GM18498 (cell line): ENCODE results near the gene ARMC8.
"Not testable (repeated sequence)": the region's sequence is repeated elsewhere in the genome, so short reads cannot be mapped to it uniquely, and the experiment has no call there.

Source experiments
- ATAC-seq: cut with Tn5 transposase; IDR thresholded peaks from one replicate; pipeline ENCODE4 v1.9.1; 2021; ENCODE audit warnings: mild to moderate bottlenecking, moderate library complexity; ENCODE audit not compliant: unreplicated experiment

ARMC8 gene, protein sequence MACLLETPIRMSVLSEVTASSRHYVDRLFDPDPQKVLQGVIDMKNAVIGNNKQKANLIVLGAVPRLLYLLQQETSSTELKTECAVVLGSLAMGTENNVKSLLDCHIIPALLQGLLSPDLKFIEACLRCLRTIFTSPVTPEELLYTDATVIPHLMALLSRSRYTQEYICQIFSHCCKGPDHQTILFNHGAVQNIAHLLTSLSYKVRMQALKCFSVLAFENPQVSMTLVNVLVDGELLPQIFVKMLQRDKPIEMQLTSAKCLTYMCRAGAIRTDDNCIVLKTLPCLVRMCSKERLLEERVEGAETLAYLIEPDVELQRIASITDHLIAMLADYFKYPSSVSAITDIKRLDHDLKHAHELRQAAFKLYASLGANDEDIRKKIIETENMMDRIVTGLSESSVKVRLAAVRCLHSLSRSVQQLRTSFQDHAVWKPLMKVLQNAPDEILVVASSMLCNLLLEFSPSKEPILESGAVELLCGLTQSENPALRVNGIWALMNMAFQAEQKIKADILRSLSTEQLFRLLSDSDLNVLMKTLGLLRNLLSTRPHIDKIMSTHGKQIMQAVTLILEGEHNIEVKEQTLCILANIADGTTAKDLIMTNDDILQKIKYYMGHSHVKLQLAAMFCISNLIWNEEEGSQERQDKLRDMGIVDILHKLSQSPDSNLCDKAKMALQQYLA

GRCh38 chr3:138187296-138188012 lies at the start of gene ARMC8:
Gene ARMC8 (plus strand): TSS chr3:138187301. CDS start chr3:138187555, 254 bp downstream.
- ATAC-seq: peak; percentile 65

DNA sequence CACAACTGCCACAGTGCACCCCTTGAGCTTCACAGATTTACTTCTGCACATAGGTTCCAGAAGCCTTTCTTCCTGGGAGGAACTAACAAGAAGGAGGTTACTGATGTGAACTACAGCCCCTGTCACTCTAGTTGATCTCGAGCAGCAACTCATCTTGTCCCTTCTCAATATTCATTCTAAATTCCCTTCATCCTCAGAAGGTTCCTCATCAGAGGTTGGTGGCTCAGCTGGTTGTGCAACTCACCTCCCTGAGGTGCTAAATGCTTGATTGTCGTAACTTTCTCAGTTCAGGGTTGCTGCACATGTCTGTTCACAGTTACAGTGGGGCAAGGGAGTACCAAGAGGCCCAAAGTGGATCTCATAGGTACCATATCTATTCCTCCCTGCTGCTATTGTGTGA lies 49.2 kb upstream of the ARMC8 start:
- ATAC-seq: no peak

DNA sequence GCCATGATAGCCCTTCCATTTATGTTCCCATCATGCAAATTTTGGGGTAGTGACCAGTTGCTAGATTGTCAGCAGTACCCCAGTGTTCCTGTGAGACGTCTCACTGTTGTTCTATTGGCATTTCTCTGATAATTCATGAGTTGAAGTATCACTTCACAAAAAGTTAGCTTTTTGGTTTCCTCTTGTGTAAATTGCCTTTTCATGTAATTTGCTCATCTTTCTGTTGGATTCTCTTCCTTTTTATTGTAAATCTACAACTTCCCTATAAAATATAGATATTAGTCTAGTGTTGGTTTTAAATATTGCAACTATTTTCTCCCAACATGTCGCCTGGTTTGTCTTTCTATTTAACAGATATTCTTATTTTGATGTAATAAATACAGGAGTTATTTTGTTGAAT lies 47.4 kb upstream of the ARMC8 start:
- ATAC-seq: no peak

DNA sequence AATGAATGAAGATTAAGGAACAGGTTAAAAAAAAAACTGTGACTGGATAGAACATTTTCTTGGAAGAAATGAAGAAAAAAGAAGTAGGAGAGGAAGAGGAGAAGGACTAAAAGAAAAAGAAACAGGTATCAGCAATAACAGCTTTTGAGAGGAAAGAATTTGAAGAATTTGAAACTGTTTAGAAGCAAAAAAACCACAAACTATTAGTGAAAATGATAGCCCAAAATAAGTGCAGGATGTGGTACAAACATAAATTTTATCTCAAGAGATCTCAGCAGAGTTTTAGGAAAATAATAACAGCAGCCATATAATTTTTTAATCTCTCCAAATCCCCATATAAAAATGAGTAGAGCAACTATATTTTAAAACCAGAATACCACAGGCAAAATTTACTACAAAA lies 46.2 kb upstream of the ARMC8 start:
- no peak for ATAC-seq

DNA sequence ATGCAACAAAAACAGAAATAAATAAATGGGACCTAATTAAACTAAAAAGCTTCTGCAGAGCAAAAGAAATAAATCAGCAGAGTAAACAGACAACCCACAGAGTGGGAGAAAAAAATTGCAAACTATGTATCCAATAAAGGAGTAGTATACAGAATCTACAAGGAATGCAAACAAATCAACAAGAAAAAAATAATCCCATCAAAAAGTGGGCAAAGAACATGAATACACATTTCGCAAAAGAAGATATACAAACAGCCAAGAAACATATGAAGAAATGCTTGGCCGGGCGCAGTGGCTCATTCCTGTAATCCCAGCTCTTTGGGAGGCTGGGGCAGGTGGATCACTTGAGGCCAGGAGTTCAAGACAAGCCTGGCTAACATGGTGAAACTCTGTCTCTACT lies 44.9 kb upstream of the ARMC8 start:
- not testable (repeated sequence) for ATAC-seq

GRCh38 chr3:138148503-138148902 lies 38.6 kb upstream of the ARMC8 start:
- no peak for ATAC-seq

GRCh38 chr3:138154534-138154933 lies 32.6 kb upstream of the ARMC8 start:
- ATAC-seq: no peak

- ATAC-seq: no peak
Observed at GRCh38 chr3:138157743-138158142, 29.4 kb upstream of the ARMC8 start.

DNA sequence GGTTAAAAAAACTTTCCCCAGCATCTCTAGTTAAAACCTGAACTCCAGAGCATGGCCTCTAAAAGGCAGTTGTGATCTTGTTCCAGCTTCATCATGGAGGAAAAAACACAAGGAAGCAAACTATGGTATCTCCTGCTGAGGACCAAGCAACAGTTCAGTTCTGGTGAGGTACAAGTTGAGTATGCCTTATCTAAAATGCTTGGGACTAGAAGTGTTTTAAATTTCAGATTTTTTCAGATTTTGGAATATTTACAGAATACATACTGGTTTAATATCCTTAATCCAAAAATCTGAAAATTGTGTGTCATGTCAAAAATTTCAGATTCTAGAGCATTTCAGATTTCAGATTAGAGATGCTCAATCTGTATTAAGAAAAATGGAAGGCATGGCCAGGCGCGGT lies 22.0 kb upstream of the ARMC8 start:
- ATAC-seq: no peak

GRCh38 chr3:138172625-138173024 lies 14.5 kb upstream of the ARMC8 start:
- ATAC-seq: no peak

DNA sequence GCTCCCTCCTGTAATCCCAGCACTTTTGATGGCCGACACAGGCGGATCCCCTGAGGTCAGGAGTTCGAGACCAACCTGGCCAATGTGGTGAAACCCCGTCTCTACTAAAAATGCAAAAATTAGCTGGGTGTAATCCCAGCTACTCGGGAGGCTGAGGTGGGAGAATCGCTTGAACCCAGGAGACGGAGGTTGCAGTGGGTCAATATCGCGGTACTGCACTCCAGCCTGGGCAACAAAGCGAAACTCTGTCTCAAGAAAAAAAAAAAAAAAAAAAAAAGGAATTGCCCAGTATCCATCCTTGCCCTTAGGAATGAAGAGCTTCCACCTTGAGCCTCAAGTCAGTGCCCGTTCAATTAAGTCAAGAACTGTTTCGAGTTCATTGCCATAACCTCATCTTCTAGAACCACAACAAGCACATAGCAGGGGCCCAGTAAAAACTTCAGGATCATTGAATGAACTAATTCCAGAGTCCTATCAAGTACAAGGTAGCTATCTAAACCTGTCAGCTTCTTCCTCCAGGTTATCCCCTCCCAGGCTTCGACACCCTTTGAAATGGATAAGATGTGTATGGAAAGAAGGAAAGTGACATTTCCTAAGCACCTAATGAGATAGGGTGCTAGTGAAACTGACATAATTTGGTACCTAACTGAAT lies 13.2 kb upstream of the ARMC8 start:
- peak; percentile 2 for ATAC-seq

GRCh38 chr3:138174421-138175131 lies 12.5 kb upstream of the ARMC8 start, which contains the start of gene DBR1:
Gene DBR1 (minus strand): TSS chr3:138174921. CDS start chr3:138174795, 126 bp downstream.
- ATAC-seq: peak; percentile 91

- no peak for ATAC-seq
Observed at GRCh38 chr3:138180375-138181029, 6.6 kb upstream of the ARMC8 start.

- ATAC-seq: no peak
Observed at GRCh38 chr3:138184994-138185393, 2.1 kb upstream of the ARMC8 start.

- no peak for ATAC-seq
Observed at GRCh38 chr3:138186221-138186620, 880 bp upstream of the ARMC8 start.

DNA sequence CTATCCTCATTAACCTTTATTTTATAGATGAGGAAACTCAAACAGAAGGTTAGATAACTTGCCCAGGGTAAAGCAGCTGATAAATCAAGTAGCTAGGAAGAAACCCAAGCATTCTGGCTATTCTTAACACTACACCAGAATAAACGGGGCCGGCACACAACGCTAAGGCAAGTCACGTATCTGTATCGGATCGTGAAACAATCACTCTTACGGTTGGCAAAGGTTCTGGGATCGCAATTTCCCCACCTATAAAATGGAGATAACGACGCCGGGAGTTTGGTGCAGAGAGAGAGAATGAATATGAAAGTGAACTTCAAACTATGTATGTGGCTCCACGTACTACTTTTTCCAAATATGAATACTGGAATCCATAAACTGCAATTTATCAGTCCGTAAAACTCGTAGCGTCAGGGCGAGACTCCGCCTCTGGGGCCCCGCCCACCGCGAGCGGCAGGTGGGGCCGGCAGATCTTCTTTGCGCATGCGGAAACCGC lies 252 bp upstream of the ARMC8 start:
- peak; percentile 95 for ATAC-seq

DNA sequence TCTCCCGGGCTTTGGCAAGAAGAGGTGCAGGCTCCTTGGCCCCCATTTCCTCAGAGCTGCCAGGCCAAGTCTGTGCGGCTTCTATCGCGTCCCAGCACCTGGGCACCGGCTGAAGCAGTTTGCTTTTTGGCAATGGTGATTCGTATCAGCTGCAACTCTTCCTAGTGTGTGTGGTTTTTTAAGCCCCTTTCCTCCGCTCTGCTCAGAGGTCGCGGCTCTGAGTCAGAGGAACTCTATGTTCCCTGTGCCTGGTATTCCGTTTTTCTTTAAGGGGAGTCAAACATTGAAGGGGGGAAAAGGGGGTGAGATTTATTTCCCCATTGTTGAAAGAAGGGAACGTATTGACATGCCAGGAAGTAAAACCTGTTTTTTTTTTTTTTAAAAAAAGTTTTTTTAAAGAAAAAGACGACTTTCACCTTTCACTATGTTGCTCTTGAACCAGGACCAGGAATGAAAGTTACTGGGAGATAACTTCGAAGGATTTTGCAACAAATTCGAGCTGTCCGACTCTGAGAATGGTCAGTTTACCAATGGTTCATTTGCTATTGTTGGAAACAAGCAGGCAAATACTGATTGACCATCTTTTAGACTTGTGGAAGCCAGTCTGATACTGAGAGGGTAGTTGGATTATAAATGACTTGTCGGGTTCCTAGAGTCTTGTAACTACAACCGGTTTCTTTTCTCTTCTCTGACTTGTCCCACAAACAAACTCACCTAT lies 1.1 kb downstream of the ARMC8 start:
- no peak for ATAC-seq

DNA sequence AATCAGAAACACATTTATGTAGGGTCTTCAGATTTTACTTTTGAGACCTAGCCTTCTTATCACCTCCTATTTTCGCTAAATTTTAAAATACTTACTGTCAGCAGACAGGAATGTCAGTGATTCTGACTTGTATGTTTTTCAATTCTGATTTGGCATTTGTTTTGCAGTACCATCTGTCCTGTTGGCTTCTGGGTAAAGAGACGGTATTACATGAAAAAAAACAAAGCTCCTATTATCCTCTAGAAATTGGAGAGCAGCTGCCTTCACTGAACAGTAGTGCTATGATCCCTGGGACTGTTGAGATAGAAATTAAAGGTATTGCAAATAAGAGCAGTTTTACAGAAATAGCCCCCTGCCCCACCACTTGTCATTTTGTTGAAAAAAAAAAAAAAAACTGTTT lies 8.4 kb downstream of the ARMC8 start:
- ATAC-seq: no peak

DNA sequence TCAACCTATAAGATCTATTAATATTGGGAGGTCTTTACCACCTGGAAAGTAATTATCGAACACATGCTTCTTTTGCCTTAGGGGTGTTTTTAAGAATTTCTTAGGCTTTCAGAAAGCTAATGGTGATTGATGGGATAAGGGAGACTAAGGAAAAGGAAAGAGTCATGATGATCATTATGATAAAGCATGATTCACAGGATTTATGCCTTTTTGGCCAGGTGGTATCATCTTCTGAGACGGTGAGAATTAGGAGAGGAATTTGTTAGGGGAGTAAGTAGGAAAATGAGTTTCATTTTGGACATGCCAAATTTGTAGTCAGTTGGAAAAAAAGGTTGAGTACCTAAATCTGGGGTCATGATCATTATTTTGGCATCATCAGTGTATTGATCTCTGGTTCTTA lies 8.9 kb downstream of the ARMC8 start:
- no peak for ATAC-seq
